Erythroblast (primary cell): Measurements from ENCODE around the gene GRM7.

Experiments
- GATA1 ChIP-seq: IDR thresholded peaks from 2 replicates; pipeline ENCODE4 v1.6.1; 2011; ENCODE audit warnings: low read depth, mild to moderate bottlenecking, control low read depth, low read length, moderate library complexity
- POLR2A ChIP-seq: IDR thresholded peaks from 2 replicates; pipeline ENCODE4 v1.6.1; 2011; ENCODE audit warnings: mild to moderate bottlenecking, low read length

DNA sequence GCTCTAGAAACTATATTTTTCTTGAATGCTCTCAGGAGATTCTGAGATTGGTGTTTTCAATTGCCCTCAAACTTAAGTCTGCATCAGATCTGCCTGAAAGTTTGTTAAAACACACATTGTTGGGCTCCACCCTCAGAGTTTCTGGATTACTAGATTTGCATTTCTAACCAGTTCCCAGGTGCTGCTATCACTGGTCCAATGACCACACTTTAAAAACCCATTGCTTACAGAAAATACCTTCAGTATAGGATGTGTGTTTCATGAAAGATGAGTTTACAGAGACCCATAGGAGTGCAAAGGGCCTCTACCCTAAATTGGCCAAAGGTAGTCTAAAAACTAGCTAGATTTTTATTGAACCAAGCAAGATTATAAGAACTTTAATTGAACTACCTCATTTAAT is 17.8 kb downstream of the GRM7 start:
- no peak for TF ChIP-seq POLR2A
- no peak for TF ChIP-seq GATA1
